Activated T-helper 17 cell treated with anti-CD3 and anti-CD28 coated beads, Interleukin-2, amount 50 U/mL, for 72 hours (primary cell): ENCODE results near the gene C11orf21. TPM values are rescaled to one million over a fixed set of nuclear protein-coding genes. Genes with fewer than 3 reads are reported as not detected.

Experiments used
- ATAC-seq: fragments of 150-1000 bp; cut with Tn5 transposase; replicated peaks from 2 replicates; pipeline ENCODE4 v1.10.0; 2021; ENCODE audit warnings: mild to moderate bottlenecking, moderate library complexity
- H3K27ac Mint-ChIP-seq: one replicate; pipeline ENCODE4 v1.8.0; 2022; ENCODE audit warnings: mixed read lengths
- H3K27me3 Mint-ChIP-seq: one replicate; pipeline ENCODE4 v1.8.0; 2022; ENCODE audit warnings: mixed read lengths
- H3K36me3 Mint-ChIP-seq: one replicate; pipeline ENCODE4 v1.8.0; 2022; ENCODE audit warnings: low read depth, mild to moderate bottlenecking, mixed read lengths
- H3K4me1 Mint-ChIP-seq: one replicate; pipeline ENCODE4 v1.8.0; 2022; ENCODE audit warnings: mixed read lengths
- H3K4me3 Mint-ChIP-seq: one replicate; pipeline ENCODE4 v1.8.0; 2022; ENCODE audit warnings: mild to moderate bottlenecking, mixed read lengths
- H3K9me3 Mint-ChIP-seq: one replicate; pipeline ENCODE4 v1.8.0; 2022; ENCODE audit warnings: mixed read lengths
- total RNA-seq, 2 donors: library from RNA; stranded (reverse); gene quantifications; one replicate each; pipeline ENCODE4 v1.2.3, GENCODE V29; 2022

Gene C11orf21
- total RNA-seq, 2 donors from 2014 or later: 8.4 to 24.6 TPM

GRCh38 chr11:2248242-2248641, 53.5 kb downstream of the C11orf21 start:
- no peak overlapping the region for H3K4me3 Mint-ChIP-seq
- H3K27ac Mint-ChIP-seq: no peak overlapping the region
- no peak for ATAC-seq
- H3K27me3 Mint-ChIP-seq: peaks cover 3% of the 10 kb centered on the region
- no peaks in the 10 kb centered on the region for H3K36me3 Mint-ChIP-seq
- H3K4me1 Mint-ChIP-seq: no peaks in the 10 kb centered on the region
- no peaks in the 10 kb centered on the region for H3K9me3 Mint-ChIP-seq

GRCh38 chr11:2247496-2247895, 54.2 kb downstream of the C11orf21 start:
- no peak for ATAC-seq
- Mint-ChIP-seq H3K27ac (no peak overlapping the region), H3K9me3 (no peaks in the 10 kb centered on the region), H3K4me3 (no peak overlapping the region), H3K4me1 (no peaks in the 10 kb centered on the region), H3K36me3 (no peaks in the 10 kb centered on the region), H3K27me3 (peaks cover 3% of the 10 kb centered on the region)

Other genes with a start within 250 kb of the C11orf21 start
- gene IGF2, start 162.5 kb downstream of the C11orf21 start, total RNA-seq: 100 to 1,000 TPM in 1 of 2 donors, 1 to 10 TPM in 1; 7.4 to 287 TPM
- gene INS, start 140.7 kb downstream of the C11orf21 start, total RNA-seq: not detected
- not detected for gene TH, start 130.1 kb downstream of the C11orf21 start, total RNA-seq
- gene ASCL2, start 31.3 kb downstream of the C11orf21 start, total RNA-seq: 1 to 10 TPM; 1.2 to 5.1 TPM
- gene TSPAN32, start 95 bp upstream of the C11orf21 start, total RNA-seq: 10 to 100 TPM in 1 of 2 donors, 1 to 10 TPM in 1; 8.1 to 14.8 TPM
- 100 to 1,000 TPM; 147 to 170 TPM for gene CD81, start 75.4 kb upstream of the C11orf21 start, total RNA-seq
- 10 to 100 TPM; 19.7 to 58.7 TPM for gene TSSC4, start 98.8 kb upstream of the C11orf21 start, total RNA-seq
- gene TRPM5, start 142.6 kb upstream of the C11orf21 start, total RNA-seq: not detected
- gene KCNQ1, start 143.1 kb upstream of the C11orf21 start, total RNA-seq: 1 to 10 TPM; 7.0 to 9.7 TPM